ENCODE measurements around the gene SMAD7. TPM values are rescaled to one million over a fixed set of nuclear protein-coding genes. Genes with fewer than 3 reads are reported as not detected.

Gene SMAD7
- total RNA-seq, 2 donors from 2014 or later = 23.3 to 44.5 TPM

- no peaks in the 10 kb centered on the region for H3K36me3 ChIP-seq (replicated peaks in 1 of 2; ENCODE audit: insufficient read depth in 1 of 2, low read depth in 2 of 2)
- no peak overlapping the region for H3K27ac ChIP-seq
- H3K4me3 ChIP-seq = no peak overlapping the region
- H3K27me3 ChIP-seq = no peaks in the 10 kb centered on the region
- TF ChIP-seq POLR2A (IDR thresholded peaks at IDR 0.05) = no peak
- no peak for TF ChIP-seq CTCF (IDR thresholded peaks at IDR 0.05)
- WGBS, 2 donors = 79 to 84% methylated on average over 10 to 13 of the region's 15 CpGs
- H3K9me3 ChIP-seq = no peaks in the 10 kb centered on the region
- H3K4me1 ChIP-seq = no peaks in the 10 kb centered on the region
- DNase-seq (peak in 1 of 4 donors; percentile 20), ATAC-seq (peak; percentile 27)
- intact Hi-C loops (cut with DNase I) = no loop called here
Observed at GRCh38 chr18:48990481-48991318, 39.9 kb upstream of the SMAD7 start.

- no peaks in the 10 kb centered on the region for H3K4me1 ChIP-seq
- no peak for DNase-seq
Observed at GRCh38 chr18:48989304-48990303, 38.8 kb upstream of the SMAD7 start.

GRCh38 chr18:48988508-48989303 is 37.9 kb upstream of the SMAD7 start:
- intact Hi-C loops (cut with DNase I) = no loop called here
- 81 to 91% methylated on average over 14 to 15 of the region's 15 CpGs for WGBS, 2 donors
- H3K36me3 ChIP-seq (replicated peaks in 1 of 2; ENCODE audit: insufficient read depth in 1 of 2, low read depth in 2 of 2) = no peaks in the 10 kb centered on the region
- no peak overlapping the region for H3K27ac ChIP-seq
- no peaks in the 10 kb centered on the region for H3K9me3 ChIP-seq
- DNase-seq = no peak
- H3K4me1 ChIP-seq = no peaks in the 10 kb centered on the region
- no peak for ATAC-seq
- no peak for TF ChIP-seq POLR2A (IDR thresholded peaks at IDR 0.05)
- TF ChIP-seq CTCF (IDR thresholded peaks at IDR 0.05) = no peak
- H3K27me3 ChIP-seq = no peaks in the 10 kb centered on the region
- no peak overlapping the region for H3K4me3 ChIP-seq

More at GRCh38 chr18:48989304-48990303, 38.8 kb upstream of the SMAD7 start:
- WGBS, 2 donors = 78 to 84% methylated on average over 9 to 16 of the region's 16 CpGs
- TF ChIP-seq POLR2A (IDR thresholded peaks at IDR 0.05) (no peak), CTCF (IDR thresholded peaks at IDR 0.05) (no peak)
- H3K4me3 ChIP-seq = no peak overlapping the region
- no peak overlapping the region for H3K27ac ChIP-seq
- H3K36me3 ChIP-seq (replicated peaks in 1 of 2; ENCODE audit: insufficient read depth in 1 of 2, low read depth in 2 of 2) = no peaks in the 10 kb centered on the region
- intact Hi-C loops (cut with DNase I) = no loop called here
- no peak for ATAC-seq
- no peaks in the 10 kb centered on the region for H3K9me3 ChIP-seq
- H3K27me3 ChIP-seq = no peaks in the 10 kb centered on the region

- H3K27me3 ChIP-seq = no peaks in the 10 kb centered on the region
- no peak overlapping the region for H3K27ac ChIP-seq
- DNase-seq (no peak), ATAC-seq (no peak)
- no peak overlapping the region for H3K4me3 ChIP-seq
- intact Hi-C loops (cut with DNase I) = no loop called here
- TF ChIP-seq POLR2A (IDR thresholded peaks at IDR 0.05) (no peak), CTCF (IDR thresholded peaks at IDR 0.05) (no peak)
- 77% methylated on average over 8 of the region's 8 CpGs for WGBS, 2 donors
- no peaks in the 10 kb centered on the region for H3K36me3 ChIP-seq (replicated peaks in 1 of 2; ENCODE audit: insufficient read depth in 1 of 2, low read depth in 2 of 2)
- H3K4me1 ChIP-seq = no peaks in the 10 kb centered on the region
- no peaks in the 10 kb centered on the region for H3K9me3 ChIP-seq
Observed at GRCh38 chr18:48987821-48988220, 37.1 kb upstream of the SMAD7 start.

Data from body of pancreas (tissue), 4 donors.